Epidermal melanocyte (primary cell): ENCODE measurements around the gene ALG1.
"Not testable (repeated sequence)": the region's sequence is repeated elsewhere in the genome, so short reads cannot be mapped to it uniquely, and the experiment has no call there.

Source experiments
- DNase-seq: peaks from one replicate; pipeline ENCODE4 v3.0.0; 2011; ENCODE audit warnings: low spot score; ENCODE audit not compliant: insufficient read length

The ALG1 gene

DNA sequence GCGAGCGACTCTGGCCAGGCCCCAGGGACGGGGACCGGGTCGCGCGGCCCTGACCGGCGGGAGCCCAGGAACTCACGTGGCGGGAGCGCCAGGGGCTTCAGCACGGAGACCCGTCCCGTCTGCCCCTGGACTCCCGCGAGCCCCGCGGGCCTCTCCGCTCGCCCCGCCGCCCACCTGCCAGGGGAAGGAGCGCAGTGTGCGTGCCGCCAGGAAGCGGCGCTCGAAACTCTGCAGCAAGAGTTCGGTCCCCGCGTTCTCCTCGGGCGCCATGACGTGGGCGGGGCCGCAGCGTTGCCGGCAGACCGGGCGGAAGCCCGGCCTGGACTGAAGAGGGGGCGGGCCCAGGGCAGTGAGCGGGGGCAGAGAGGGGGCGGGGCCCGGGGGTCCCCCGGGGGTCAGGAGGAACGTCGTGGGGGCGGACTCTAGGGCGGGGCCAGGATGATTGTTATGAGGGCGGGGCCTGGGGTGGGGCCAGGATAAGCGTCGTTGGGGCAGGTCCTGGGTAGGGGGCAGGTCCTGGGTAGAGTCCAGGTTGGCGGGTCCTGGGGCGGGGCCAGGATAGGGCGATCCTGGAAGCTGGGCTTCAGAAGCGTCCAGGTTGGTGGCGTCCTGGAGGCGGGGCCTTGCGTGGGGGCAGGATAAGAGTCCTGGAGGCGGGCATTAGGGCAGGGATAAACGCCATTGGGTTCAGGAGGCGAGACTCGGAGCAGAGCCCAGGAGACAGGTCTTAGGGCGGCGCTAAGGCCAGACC is 26.0 kb downstream of the ALG1 start, which contains the start of gene EEF2KMT:
EEF2KMT (minus strand) TSS at position 326 of the 751 bp plus-strand sequence; CDS start at position 270, 56 bp downstream.
- peak; percentile 23 for DNase-seq

DNA sequence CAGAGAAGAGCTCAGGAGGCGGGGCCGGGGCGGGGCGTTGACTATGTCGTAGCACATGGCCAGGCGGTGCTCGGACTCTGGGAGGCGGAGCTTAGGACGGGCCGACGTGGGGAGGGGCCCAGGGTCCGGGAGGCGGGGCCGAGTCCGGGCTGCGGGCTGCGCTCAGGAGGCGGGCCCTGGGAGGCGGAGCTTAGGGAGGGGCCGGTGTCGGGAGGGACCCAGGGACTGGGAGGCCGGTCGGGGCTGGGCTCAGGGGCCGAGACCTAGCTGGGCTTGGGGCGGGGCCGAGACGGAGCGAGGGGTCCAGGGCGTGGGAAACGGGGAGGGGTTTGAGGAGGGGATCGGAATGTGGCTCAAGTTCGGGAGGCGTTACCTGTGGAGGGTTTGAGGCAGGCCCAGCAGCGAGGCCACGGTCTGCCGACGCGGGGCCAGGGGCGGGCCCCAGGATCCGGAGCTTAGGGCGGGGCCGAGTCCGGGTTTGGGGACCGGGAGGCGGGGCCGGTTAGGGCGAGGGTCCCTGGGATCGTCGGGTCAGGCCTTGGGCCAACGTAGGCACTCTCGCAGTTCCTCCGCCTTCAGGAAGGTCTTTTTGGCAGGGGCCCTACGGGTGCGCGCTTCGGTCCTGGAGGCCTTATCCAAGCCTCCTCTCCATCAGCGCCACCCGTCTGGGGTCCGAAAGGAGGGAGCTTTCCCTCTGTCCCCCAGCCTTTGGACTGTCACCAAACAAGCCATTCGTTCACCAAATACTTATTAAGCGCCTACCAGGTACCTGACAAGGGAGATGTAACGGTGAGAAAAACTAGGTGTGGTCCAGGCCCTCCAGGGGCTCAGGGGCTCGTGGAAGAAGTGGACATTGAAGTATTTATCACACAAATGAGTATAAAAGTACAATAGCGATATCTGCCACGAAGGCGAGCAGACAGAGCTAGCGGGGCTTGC is 26.8 kb downstream of the ALG1 start:
- not testable (repeated sequence) for DNase-seq

DNA sequence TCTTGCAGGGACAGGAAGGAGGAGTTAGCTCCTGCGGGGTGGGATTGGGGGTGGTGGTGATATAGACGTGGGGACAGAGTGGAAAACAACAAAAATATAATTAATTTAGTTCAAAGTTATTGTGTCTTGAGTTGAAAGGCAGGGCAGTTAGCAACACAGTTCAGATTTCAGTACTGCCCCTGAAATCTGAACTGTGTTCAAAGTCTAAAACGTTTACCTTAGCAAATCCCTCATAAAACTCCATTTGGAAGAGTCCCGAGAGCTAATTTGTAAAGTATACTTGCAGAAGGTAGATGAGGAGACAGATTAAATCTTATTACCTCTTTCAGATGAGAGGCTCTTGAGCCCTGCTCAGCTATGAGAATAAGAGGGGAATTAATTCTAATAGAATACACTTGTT is 27.5 kb downstream of the ALG1 start:
- DNase-seq: not testable (repeated sequence)

DNA sequence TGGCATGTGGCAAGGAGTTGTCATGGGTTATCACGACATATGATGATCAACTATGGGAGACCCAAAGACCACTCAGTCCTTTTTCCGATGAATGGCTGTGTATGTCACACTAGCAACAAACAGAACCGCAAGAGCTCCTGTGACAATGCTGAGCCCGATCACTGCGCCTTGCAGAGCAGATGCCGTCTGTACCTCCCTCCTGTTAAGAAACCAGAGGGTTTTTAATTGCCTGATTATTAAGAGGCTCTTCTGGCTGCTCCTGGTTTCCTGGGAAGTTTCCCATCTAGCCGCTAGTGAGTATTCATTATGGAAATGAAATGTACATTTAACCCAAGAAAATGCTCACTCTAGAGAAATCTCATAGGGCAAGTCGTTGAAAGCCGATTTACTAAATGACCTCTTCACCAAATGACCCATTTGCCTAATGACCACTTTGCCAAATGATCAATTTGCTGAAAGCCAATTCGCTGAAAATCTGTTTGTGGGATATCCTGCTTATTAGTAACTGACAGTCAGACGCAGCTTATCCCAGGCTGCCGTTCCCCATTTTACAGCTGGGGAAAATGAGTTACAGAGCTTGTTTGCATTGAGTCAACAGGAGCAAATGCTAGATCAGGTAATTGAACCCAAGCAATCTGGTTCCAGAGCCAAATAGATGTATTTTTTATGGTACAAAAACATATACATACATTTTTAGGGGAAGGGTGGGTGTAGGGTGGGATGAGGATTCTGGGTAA is 31.8 kb downstream of the ALG1 start:
- DNase-seq: not testable (repeated sequence)

DNA sequence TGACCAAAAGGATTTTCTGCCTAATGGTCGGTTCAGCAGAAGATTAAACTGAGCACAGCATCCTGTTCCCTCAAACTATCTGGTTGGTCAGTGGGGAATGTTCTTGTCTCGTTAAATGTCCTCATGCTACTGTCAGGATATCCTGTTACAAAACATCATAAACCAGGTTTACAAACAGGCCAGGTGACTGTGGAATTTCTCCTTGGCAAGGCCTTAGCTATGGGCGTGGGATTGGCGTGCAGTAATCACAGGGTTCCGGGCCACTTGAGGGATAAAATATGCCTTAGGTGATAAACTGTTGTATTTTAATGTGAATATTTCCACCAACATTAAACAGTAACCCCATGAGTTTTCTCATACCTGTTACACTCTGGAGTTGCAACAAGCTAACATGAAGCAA is 33.4 kb downstream of the ALG1 start:
- DNase-seq: not testable (repeated sequence)

DNA sequence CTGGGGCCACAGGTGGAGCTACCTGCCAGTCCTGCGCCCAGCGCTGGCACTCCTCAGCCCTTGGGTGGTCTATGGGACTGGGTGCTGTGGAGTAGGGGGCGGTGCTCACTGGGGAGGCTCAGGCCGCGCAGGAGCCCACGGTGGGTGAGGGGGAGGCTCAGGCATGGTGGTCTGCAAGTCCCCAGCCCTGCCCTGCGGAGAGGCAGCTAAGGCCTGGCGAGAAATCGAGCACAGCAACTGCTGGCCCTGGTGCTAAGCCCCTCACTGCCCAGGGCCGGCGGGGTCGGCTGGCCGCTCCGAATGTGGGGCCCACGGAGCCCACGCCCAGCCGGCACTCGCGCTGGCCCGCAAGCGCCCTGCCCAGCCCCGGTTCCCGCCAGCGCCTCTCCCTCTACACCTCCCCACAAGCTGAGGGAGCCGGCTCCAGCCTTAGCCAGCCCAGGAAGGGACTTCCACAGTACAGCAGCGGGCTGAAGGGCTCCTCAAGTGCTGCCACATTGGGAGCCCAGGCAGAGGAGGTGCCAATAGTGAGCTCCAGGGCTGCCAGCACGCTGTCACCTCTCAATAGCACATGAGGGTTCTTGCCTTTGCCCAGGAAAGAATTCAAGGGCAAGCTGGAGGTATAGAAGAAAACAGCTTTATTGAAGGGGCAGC is 37.0 kb downstream of the ALG1 start:
- no peak for DNase-seq

DNA sequence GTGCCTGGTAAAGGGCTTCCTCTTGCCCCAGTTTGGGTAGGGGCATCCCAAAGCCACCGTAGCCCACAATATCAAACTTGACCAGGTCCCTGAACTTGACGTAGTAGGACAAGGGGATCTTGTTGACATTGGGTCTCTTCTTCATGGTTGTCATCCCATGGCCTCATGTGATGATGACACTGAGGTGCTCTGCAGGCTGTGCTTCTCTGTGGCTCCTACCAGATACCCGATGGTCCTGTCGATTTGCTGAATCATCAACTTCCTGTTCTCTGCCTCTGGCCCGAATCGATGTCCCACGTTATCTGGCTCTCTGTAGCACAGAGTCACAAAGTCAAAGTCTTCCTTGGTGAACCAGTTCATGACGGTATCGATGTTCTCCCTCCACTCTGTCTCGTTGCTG is 39.3 kb downstream of the ALG1 start:
- not testable (repeated sequence) for DNase-seq

DNA sequence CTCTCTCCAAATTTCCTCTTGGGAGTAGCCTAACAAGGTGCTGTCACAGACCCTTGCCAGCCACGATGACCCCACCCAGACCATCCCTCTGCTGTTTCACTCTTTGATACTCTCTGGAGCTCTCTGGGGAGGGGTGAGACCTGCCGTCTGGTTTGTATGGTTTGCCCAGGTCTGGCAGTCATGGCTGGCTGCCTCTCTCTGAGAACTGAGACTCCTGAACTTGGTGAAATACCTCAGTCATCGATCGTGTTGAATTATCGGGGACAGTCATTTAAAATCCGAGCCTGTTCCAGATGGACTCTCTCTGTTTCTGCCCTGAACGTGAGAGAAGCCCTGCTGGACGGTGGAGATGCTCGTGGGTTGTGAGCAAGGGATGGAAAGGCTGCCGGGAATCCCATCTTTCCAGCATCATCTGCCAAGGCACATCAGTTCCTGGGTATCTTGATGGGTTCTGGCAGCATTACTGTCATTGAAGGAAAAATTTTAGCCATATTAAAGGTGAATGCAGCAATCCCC is 45.2 kb downstream of the ALG1 start:
- not testable (repeated sequence) for DNase-seq

DNA sequence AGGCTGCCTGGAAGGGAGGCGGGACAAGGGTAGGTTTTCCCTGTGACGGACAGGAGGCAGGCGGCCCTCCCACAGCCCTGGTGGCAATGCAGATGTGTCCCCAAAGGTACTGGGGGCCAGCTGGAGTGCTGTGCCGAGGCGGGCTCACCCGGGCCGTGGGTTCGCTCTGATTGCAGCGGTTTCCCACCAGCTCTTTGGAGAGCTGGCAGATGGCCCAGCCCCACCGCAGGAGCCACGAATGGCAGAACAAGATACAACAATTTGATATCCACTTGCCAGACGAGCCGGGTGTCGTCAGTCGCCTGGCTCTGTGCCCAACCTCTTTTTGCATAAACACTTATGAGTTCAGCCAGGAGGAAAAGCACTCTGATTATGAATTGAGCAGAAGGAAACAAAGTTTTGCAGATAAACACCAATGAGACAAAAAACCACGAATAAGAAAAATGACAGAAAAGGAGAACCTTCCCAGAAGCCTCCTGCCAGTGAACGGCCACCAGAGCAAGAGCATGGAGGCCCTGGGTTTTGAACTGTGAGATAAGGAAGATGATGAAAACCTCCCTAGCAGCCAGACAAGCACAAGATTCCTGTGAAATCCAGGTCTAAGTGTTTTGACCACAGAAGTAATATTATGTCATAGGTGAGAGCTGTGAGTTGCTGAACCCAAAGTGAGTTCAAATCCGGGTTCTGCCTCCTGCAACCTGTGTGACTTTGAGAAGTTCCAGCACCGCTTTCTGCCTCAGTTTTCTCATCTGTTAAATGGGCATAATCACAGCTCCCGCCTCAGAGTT is 45.9 kb downstream of the ALG1 start:
- not testable (repeated sequence) for DNase-seq

DNA sequence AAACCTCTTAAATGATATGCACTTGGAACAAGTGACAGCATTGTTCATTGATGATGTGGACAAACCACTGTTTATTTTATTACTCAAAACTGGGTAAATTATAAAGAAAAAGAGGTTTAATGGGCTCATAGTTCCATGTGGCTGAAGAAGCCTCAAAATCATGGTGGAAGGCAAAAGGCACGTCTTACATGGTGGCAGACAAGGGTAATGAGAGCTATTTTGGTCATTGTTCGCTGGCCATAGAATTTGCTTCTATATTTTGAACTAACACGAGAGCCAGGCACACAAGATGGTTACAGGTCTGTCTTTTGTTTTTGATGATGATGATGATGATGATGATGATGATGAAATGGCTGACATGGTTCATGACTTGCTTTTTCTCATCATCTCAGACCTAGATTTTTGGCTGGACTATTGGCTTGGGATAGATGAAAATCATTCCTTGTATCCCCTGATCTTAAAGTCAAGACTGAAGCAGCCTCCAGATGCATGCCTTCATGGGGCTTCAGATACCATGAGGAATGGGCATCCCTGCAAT is 59.9 kb downstream of the ALG1 start:
- DNase-seq: not testable (repeated sequence)

DNA sequence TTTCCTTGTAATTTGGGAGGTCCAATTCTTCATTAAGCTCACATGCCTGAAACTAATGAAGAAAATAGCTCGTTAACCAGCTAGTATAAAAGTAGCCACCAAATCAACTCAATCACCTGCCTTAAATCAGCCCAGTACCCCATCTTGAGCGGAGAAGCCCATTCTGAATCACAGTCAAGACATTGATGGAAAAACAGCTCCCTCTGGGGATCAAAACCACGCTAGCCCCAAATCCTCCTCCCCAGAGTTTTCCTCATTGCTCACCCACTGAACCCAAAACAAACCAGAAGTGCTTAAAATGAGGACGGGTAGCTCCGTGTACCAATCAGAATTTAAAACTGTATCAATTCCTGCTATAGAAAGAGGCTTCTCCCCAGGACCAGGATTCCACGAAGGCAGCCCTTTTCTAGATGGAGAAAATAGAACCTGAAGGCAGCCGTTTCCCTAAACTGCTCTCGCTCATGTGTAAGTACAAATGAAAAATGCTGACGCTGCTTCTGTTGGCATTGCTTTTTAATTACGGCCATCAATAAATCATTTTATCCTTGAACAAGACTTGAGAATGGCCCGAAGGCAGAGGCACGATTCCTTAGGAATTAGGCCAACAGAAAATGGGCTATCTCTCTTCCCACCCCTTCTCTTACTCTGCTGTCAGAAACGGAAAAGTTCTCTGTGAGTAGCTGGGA is 61.4 kb downstream of the ALG1 start:
- DNase-seq: not testable (repeated sequence)

DNA sequence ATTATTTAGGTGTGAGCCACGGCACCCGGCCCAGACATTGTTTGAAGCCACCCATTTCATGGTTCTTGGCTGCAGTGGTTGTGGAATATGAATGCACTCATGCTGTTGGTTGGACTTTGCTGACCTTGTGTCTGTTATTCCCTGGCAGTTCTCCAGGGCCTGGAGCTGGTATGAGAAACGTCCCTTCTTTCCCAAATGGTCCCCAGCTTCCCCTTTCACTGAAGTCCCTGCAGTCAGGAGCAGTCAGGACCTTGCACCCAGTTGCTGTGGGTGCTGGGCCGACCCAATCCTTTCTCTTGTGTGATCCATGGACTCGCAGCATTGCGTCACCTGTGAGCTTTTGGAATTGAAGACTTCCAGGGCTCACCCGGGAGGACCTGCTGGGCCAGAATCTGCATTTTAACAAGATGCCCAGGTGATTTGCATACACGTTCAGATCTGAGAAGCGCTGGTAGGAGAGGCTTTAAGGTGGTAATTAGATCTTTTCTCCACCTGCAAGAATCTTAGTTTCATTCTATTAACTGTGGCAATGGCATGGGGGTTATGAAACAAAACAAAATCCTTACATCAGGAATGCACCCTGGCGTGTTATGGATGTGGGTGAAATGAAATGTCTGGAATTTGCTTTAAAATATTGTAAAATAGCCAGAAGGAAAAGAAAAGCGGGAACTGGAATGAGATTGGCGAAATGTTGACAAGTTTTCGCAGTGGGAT is 63.3 kb downstream of the ALG1 start:
- not testable (repeated sequence) for DNase-seq
